DND-41 (cell line): Measurements from ENCODE around the gene MEF2C.
"Not testable (repeated sequence)": the region's sequence is repeated elsewhere in the genome, so short reads cannot be mapped to it uniquely, and the experiment has no call there.

Source experiments
- EZH2 ChIP-seq: IDR thresholded peaks from 3 replicates; pipeline ENCODE4 v1.6.1; 2012; ENCODE audit warnings: borderline replicate concordance, low read depth, mild to moderate bottlenecking, moderate library complexity, low read length, inconsistent platforms; ENCODE audit not compliant: severe bottlenecking
- TF ChIP-seq, protein P1 (sequence below): IDR thresholded peaks from 2 replicates; pipeline ENCODE4 v1.5.1; 2012; ENCODE audit warnings: borderline replicate concordance, low read length, moderate library complexity, mild to moderate bottlenecking; ENCODE audit not compliant: poor library complexity, severe bottlenecking; ENCODE audit errors: extremely low read depth

DNA sequence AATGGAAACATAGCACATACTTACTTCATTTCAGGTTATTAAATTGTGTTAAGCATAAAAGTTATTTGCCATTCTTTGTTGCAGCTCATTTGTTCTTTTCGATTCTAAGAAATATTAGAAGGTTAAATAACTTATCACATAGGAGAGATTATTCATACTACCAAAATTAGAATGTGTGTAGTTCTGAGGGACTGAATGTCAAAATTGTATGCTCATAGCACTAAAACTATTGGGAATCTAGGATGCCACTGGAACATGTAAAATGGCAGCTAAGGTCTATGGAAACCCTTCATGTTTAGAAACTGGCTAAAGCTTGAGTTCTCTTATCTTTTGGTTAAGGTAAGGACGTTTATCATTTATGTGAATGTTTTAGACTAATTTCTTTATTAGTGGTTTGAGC lies 21.5 kb upstream of the MEF2C start:
- not testable (repeated sequence) for TF ChIP-seq EZH2
- TF ChIP-seq, protein P1, sequence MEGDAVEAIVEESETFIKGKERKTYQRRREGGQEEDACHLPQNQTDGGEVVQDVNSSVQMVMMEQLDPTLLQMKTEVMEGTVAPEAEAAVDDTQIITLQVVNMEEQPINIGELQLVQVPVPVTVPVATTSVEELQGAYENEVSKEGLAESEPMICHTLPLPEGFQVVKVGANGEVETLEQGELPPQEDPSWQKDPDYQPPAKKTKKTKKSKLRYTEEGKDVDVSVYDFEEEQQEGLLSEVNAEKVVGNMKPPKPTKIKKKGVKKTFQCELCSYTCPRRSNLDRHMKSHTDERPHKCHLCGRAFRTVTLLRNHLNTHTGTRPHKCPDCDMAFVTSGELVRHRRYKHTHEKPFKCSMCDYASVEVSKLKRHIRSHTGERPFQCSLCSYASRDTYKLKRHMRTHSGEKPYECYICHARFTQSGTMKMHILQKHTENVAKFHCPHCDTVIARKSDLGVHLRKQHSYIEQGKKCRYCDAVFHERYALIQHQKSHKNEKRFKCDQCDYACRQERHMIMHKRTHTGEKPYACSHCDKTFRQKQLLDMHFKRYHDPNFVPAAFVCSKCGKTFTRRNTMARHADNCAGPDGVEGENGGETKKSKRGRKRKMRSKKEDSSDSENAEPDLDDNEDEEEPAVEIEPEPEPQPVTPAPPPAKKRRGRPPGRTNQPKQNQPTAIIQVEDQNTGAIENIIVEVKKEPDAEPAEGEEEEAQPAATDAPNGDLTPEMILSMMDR = not testable (repeated sequence)
